Mesangial cell (primary cell): ENCODE measurements around the gene VN1R2. TPM values are rescaled to one million over a fixed set of nuclear protein-coding genes. Genes with fewer than 3 reads are reported as not detected.

Experiments used
- total RNA-seq: library from RNA; depleted of rRNA; stranded (reverse); fragments of >200 nt; gene quantifications from 2 replicates; pipeline ENCODE4 v1.2.3, GENCODE V29; 2015

Gene VN1R2, protein sequence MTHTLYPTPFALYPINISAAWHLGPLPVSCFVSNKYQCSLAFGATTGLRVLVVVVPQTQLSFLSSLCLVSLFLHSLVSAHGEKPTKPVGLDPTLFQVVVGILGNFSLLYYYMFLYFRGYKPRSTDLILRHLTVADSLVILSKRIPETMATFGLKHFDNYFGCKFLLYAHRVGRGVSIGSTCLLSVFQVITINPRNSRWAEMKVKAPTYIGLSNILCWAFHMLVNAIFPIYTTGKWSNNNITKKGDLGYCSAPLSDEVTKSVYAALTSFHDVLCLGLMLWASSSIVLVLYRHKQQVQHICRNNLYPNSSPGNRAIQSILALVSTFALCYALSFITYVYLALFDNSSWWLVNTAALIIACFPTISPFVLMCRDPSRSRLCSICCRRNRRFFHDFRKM
- not detected in 2 replicates for total RNA-seq

DNA sequence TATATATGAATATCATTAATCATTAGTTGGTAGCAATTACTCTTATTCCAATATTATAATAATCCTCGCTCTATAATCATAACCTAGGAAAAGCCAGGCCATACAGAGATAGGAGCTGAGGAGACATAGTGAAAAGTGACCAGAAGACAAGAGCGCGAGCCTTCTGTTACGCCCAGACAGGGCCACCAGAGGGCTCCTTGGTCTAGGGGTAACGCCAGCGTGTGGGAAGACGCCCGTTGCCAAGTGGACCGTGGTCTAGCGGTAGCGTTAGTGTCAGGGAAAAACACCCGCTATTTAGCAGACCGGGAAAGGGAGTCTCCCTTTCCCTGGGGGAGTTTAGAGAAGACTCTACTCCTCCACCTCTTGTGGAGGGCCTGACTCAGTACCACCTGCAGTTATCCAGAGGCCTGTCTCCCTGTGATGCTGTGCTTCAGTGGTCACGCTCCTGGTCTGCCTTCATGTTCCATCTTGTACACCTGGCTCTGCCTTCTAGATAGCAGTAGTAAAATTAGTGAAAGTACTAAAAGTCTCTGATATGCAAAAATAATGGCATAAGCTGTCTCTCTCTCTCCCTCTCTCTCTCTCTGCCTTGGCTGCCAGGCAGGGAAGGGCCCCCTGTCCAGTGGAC is at the start of gene VN1R2:
VN1R2 (plus strand) TSS at position 578 of the 628 bp plus-strand sequence. CDS start 84 bp downstream, outside the sequence.

DNA sequence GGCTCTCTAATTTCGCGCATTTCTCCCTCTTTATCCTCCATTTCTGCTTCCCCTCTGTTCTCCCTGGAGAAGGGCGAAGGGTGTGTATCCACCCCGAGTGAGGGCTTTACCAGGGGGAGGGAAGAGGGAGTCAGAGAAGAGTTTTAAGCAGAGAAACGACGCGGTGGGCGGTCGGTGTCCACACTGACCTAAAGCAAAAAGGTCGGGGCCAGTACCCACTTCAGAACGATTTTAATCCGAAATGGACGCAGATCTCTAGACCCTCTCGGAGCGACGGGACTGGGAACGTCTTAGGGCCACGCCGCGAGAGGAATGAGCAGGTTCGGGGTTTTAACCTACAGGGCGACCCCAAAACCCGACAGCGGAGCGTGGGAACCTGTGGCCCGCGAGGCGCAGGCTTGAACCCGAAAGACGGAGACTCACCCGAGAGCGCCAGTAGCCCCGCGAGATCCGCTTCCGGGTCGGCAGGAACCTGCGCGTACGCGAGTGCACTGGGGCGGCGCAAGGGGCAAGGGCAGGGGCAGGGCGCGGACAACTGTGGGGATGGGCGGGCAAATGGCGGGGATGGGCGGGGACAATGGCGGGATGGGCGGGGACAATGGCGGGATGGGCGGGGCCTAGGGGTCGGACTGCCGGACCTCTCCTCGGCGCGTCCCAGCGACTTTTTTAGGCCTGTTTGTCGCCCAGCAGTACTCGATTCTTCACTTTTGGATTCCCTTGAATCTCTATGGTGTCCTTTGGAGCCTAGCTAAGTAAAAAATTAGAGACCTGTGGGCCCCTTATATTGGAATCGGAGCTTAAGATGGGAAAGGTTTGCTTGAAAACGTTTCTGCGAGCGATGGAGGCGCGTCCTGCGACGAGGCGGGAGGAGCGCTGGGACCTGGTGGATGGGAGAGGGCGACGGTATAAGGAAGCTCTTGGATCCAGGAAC is 3.4 kb upstream of the VN1R2 start, which contains the start of gene ZNF677:
ZNF677 (minus strand) TSS at position 463 of the 931 bp plus-strand sequence. CDS start 3,323 bp downstream, outside the sequence.

GRCh38 chr19:53267623-53268022 is 9.5 kb downstream of the VN1R2 start, which contains the start of gene VN1R4:
Gene VN1R4 (minus strand): TSS chr19:53267723. CDS start chr19:53267665, 58 bp downstream.

Other genes starting within 250 kb of the VN1R2 start
- gene ERVV-1, start 244.4 kb upstream of the VN1R2 start, total RNA-seq = not detected in 2 replicates
- gene ERVV-2, start 213.6 kb upstream of the VN1R2 start, total RNA-seq = not detected in 2 replicates
- 8.3 and 17.1 TPM in 2 replicates for gene ZNF160, start 154.9 kb upstream of the VN1R2 start, total RNA-seq
- gene ZNF415, start 125.4 kb upstream of the VN1R2 start, total RNA-seq = 0.98 and 2.2 TPM in 2 replicates
- 3.6 and 5.6 TPM in 2 replicates for gene ZNF347, start 99.2 kb upstream of the VN1R2 start, total RNA-seq
- 0.76 and 1.8 TPM in 2 replicates for gene ZNF665, start 64.9 kb upstream of the VN1R2 start, total RNA-seq
- 4.6 and 9.9 TPM in 2 replicates for gene ZNF677, start 3.4 kb upstream of the VN1R2 start, total RNA-seq
- gene VN1R4, start 9.4 kb downstream of the VN1R2 start, total RNA-seq = not detected in 2 replicates
- 2.4 and 3.3 TPM in 2 replicates for gene ZNF845, start 75.5 kb downstream of the VN1R2 start, total RNA-seq
- 2.0 and 3.2 TPM in 2 replicates for gene ZNF525, start 107.4 kb downstream of the VN1R2 start, total RNA-seq
- 4.1 and 5.9 TPM in 2 replicates for gene ZNF765, start 136.9 kb downstream of the VN1R2 start, total RNA-seq
- gene ZNF761, start 173.7 kb downstream of the VN1R2 start, total RNA-seq = 4.1 and 6.3 TPM in 2 replicates
- gene ZNF813, start 209.4 kb downstream of the VN1R2 start, total RNA-seq = 1.8 and 1.9 TPM in 2 replicates